Measurements from ENCODE around the gene R3HDM1.

Gene R3HDM1

GRCh38 chr2:135636982-135637381 lies 105.7 kb downstream of the R3HDM1 start:
- TF ChIP-seq, protein P1, sequence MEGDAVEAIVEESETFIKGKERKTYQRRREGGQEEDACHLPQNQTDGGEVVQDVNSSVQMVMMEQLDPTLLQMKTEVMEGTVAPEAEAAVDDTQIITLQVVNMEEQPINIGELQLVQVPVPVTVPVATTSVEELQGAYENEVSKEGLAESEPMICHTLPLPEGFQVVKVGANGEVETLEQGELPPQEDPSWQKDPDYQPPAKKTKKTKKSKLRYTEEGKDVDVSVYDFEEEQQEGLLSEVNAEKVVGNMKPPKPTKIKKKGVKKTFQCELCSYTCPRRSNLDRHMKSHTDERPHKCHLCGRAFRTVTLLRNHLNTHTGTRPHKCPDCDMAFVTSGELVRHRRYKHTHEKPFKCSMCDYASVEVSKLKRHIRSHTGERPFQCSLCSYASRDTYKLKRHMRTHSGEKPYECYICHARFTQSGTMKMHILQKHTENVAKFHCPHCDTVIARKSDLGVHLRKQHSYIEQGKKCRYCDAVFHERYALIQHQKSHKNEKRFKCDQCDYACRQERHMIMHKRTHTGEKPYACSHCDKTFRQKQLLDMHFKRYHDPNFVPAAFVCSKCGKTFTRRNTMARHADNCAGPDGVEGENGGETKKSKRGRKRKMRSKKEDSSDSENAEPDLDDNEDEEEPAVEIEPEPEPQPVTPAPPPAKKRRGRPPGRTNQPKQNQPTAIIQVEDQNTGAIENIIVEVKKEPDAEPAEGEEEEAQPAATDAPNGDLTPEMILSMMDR (IDR thresholded peaks at IDR 0.05) = no peak
- TF ChIP-seq ZFX (IDR thresholded peaks at IDR 0.05; ENCODE audit: borderline replicate concordance) = no peak
- no peak overlapping the region for H3K27ac ChIP-seq

DNA sequence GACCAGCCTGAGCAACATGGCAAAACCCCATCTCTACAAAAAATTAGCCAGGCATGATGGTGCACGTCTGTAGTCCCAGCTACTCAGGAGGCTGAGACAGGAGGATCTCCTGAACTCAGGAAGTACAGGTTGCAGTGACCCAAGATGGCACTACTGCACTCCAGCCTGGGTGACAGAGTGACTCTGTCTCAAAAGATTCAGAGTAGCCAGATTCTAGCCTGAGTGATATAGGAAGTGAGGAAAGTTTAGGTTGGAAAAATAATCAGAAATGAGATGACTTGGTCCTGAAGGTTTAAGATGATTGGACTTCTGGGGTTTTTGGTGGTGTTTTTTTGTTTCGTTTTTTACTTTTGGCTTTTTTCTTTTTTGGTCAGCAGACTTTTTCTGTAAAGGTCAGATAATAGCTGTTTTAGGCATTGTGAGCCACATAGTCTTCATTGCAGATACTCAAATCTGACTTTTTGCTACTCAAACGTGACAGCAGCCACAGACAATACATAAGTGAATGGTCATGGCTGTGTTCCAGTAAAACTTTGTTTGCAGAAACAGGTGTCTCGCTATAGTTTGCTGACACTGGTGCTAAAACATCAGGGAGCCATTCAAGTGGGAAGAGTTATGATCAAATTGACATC lies 106.3 kb downstream of the R3HDM1 start:
- H3K27ac ChIP-seq = no peak overlapping the region
- TF ChIP-seq, protein P1 (IDR thresholded peaks at IDR 0.05) = no peak
- TF ChIP-seq ZFX (IDR thresholded peaks at IDR 0.05; ENCODE audit: borderline replicate concordance) = no peak

GRCh38 chr2:135638825-135639224 lies 107.5 kb downstream of the R3HDM1 start:
- H3K27ac ChIP-seq = no peak overlapping the region
- TF ChIP-seq, protein P1 (IDR thresholded peaks at IDR 0.05) = no peak
- no peak for TF ChIP-seq ZFX (IDR thresholded peaks at IDR 0.05; ENCODE audit: borderline replicate concordance)

GRCh38 chr2:135641156-135642068 lies 110.1 kb downstream of the R3HDM1 start:
- TF ChIP-seq ZFX (IDR thresholded peaks at IDR 0.05; ENCODE audit: borderline replicate concordance) = no peak
- TF ChIP-seq, protein P1 (IDR thresholded peaks at IDR 0.05) = no peak
- no peak overlapping the region for H3K27ac ChIP-seq

- no peak overlapping the region for H3K27ac ChIP-seq
- TF ChIP-seq, protein P1 (IDR thresholded peaks at IDR 0.05) = no peak
- TF ChIP-seq ZFX (IDR thresholded peaks at IDR 0.05; ENCODE audit: borderline replicate concordance) = no peak
Observed at GRCh38 chr2:135647836-135648579, 116.7 kb downstream of the R3HDM1 start.

GRCh38 chr2:135650721-135651120 lies 119.4 kb downstream of the R3HDM1 start:
- H3K27ac ChIP-seq = no peak overlapping the region
- TF ChIP-seq, protein P1 (IDR thresholded peaks at IDR 0.05) = no peak
- TF ChIP-seq ZFX (IDR thresholded peaks at IDR 0.05; ENCODE audit: borderline replicate concordance) = no peak
